ENCODE data around the gene ASB15. TPM values are rescaled to one million over a fixed set of nuclear protein-coding genes. Genes with fewer than 3 reads are reported as not detected.

ASB15 gene
- total and polyA plus RNA-seq, 7 donors: not detected

DNA sequence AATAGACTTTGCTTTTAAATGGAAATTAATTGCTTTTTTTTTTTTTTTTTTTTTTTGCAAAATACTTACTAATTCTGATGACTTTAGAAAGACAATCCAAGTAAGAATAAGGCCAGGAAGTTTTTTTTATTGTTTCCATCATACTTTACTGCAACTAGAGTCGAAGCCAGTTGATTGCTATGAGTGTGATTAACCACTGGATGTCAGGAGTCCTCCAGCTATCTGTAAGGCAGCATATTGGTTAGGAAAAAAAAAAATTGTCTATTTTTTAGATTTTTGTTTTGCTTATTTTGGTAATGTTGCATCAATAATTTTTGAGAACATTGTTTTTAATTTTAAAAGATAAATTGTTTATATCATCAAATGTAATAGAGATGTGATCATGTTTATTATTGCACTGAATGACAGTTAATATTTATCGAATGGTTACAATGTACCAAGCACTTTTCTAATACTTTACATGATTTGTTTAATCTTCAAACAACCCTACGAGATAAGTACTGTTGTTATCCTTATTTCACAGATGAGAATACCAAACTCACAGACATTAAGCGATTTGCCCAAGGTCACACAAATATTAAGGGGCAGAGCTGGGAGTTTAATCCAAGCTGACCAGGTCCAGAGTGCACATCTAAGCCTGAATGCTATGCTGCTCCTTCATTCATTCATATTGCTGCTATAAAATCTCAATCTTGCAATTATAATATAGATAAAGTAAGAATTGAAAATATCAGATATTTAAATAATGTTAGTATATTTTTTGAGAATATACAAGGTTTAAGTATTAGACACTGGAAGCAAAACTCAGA is 34.1 kb downstream of the ASB15 start:
- no peak overlapping the region for H3K27ac ChIP-seq
- no peaks in the 10 kb centered on the region for H3K9me3 ChIP-seq
- no peaks in the 10 kb centered on the region for H3K27me3 ChIP-seq
- no peaks in the 10 kb centered on the region for H3K4me1 ChIP-seq
- TF ChIP-seq, protein P1, sequence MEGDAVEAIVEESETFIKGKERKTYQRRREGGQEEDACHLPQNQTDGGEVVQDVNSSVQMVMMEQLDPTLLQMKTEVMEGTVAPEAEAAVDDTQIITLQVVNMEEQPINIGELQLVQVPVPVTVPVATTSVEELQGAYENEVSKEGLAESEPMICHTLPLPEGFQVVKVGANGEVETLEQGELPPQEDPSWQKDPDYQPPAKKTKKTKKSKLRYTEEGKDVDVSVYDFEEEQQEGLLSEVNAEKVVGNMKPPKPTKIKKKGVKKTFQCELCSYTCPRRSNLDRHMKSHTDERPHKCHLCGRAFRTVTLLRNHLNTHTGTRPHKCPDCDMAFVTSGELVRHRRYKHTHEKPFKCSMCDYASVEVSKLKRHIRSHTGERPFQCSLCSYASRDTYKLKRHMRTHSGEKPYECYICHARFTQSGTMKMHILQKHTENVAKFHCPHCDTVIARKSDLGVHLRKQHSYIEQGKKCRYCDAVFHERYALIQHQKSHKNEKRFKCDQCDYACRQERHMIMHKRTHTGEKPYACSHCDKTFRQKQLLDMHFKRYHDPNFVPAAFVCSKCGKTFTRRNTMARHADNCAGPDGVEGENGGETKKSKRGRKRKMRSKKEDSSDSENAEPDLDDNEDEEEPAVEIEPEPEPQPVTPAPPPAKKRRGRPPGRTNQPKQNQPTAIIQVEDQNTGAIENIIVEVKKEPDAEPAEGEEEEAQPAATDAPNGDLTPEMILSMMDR (IDR thresholded peaks at IDR 0.05): no peak
- TF ChIP-seq POLR2A (IDR thresholded peaks at IDR 0.05) (no peak), POLR2AphosphoS5 (IDR thresholded peaks at IDR 0.05) (no peak), EP300 (IDR thresholded peaks at IDR 0.05) (no peak)
- intact Hi-C loops (cut with DNase I): loop anchor here (5.0 kb wide), 1 partner anchor 232 kb away; no protein-coding TSS in a partner anchor
- no peak overlapping the region for H3K4me3 ChIP-seq
- DNase-seq: no peak
- no peaks in the 10 kb centered on the region for H3K36me3 ChIP-seq
- WGBS, 2 donors: 38 to 56% methylated on average over 4 of the region's 4 CpGs

DNA sequence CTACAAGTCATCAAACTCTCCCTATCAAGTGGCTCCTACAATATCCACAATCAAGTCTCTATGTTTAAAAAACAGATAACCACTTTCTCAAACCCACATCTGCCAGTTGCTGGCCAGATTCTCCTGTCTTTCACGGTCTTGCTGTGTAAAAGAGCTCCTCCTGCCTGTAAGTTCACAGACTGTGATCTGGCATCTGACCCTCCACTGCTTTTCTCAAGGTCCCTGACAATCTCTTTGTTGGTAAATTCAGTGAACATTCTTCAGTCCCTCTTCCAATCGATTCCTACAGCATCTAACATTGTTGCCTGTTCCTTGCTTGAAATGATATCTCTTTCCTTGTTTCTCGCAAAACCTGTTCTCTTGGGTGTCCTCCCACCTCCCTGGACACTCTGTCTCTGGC is 35.6 kb downstream of the ASB15 start:
- intact Hi-C loops (cut with DNase I): loop anchor here (5.0 kb wide), 1 partner anchor 230 kb away; no protein-coding TSS in a partner anchor
- Histone ChIP-seq H3K4me1 (no peaks in the 10 kb centered on the region), H3K4me3 (no peak overlapping the region), H3K27me3 (no peaks in the 10 kb centered on the region), H3K36me3 (no peaks in the 10 kb centered on the region), H3K9me3 (no peaks in the 10 kb centered on the region), H3K27ac (no peak overlapping the region)
- WGBS, 2 donors: 43 to 54% methylated on average over 3 of the region's 3 CpGs
- no peak for DNase-seq
- TF ChIP-seq, protein P1 (IDR thresholded peaks at IDR 0.05): no peak
- TF ChIP-seq POLR2A (IDR thresholded peaks at IDR 0.05) (no peak), POLR2AphosphoS5 (IDR thresholded peaks at IDR 0.05) (no peak), EP300 (IDR thresholded peaks at IDR 0.05) (no peak)

GRCh38 chr7:123637878-123638277 is 36.3 kb downstream of the ASB15 start:
- Histone ChIP-seq H3K27ac (no peak overlapping the region), H3K36me3 (no peaks in the 10 kb centered on the region), H3K27me3 (no peaks in the 10 kb centered on the region), H3K4me3 (no peak overlapping the region), H3K9me3 (no peaks in the 10 kb centered on the region), H3K4me1 (no peaks in the 10 kb centered on the region)
- 89 to 94% methylated on average over 2 of the region's 2 CpGs for WGBS, 2 donors
- TF ChIP-seq POLR2AphosphoS5 (IDR thresholded peaks at IDR 0.05): no peak
- TF ChIP-seq, protein P1 (IDR thresholded peaks at IDR 0.05): no peak
- no peak for TF ChIP-seq EP300 (IDR thresholded peaks at IDR 0.05)
- TF ChIP-seq POLR2A (IDR thresholded peaks at IDR 0.05): no peak
- intact Hi-C loops (cut with DNase I): loop anchor here (5.0 kb wide), 1 partner anchor 229 kb away; no protein-coding TSS in a partner anchor
- DNase-seq: no peak

- H3K4me1 ChIP-seq: peaks cover 0 to 17% (median 12%) of the 10 kb centered on the region in 4 donors
- TF ChIP-seq POLR2A (IDR thresholded peaks at IDR 0.05) (no peak), EP300 (IDR thresholded peaks at IDR 0.05) (no peak), POLR2AphosphoS5 (IDR thresholded peaks at IDR 0.05) (no peak)
- TF ChIP-seq, protein P1 (IDR thresholded peaks at IDR 0.05): no peak
These were observed 38.0 kb downstream of the ASB15 start for GRCh38 chr7:123639631-123640030.

More at GRCh38 chr7:123639631-123640030, 38.0 kb downstream of the ASB15 start:
- no peak overlapping the region for H3K4me3 ChIP-seq
- WGBS, 2 donors: 89 to 90% methylated on average over 2 of the region's 2 CpGs
- no peaks in the 10 kb centered on the region for H3K27me3 ChIP-seq
- no peaks in the 10 kb centered on the region for H3K36me3 ChIP-seq
- intact Hi-C loops (cut with DNase I): loop anchor here (5.0 kb wide), 1 partner anchor 228 kb away; no protein-coding TSS in a partner anchor
- no peak for DNase-seq
- no peak overlapping the region for H3K27ac ChIP-seq
- H3K9me3 ChIP-seq: no peaks in the 10 kb centered on the region

Measured in sigmoid colon (tissue), 7 donors.